Ovary (tissue), 9 donors: ENCODE results near the gene WIPF1. TPM values are rescaled to one million over a fixed set of nuclear protein-coding genes. Genes with fewer than 3 reads are reported as not detected.

Experiments
- DNase-seq, 5 donors: peaks; one replicate each; pipeline ENCODE4 v3.0.0-alpha.2; 2019 to 2020
- H3K27ac ChIP-seq, 2 donors: fragments of 200-600 bp; one replicate each; pipeline versions ENCODE4 v1.5.1 to v1.8.0; 2019 to 2022
- H3K27me3 ChIP-seq: fragments of 200-600 bp; one replicate; pipeline ENCODE4 v1.8.0; 2022
- H3K36me3 ChIP-seq: fragments of 200-600 bp; sonication (generic); one replicate; pipeline ENCODE4 v1.5.1; 2019
- H3K4me1 ChIP-seq: one replicate; pipeline ENCODE4 v1.8.1; 2013; ENCODE audit warnings: mild to moderate bottlenecking, moderate library complexity; ENCODE audit not compliant: insufficient read depth
- H3K4me3 ChIP-seq: fragments of 200-600 bp; sonication (generic); one replicate; pipeline ENCODE4 v1.5.1; 2017
- H3K9me3 ChIP-seq, 2 donors: fragments of 200-600 bp in 1 of 2; sonication (generic) in 1 of 2; one replicate each; pipeline versions ENCODE4 v1.5.1 to v1.8.1; 2013 to 2019; ENCODE audit warnings: mild to moderate bottlenecking in 1 of 2, moderate library complexity in 1 of 2
- EP300 ChIP-seq: sonication (generic); formaldehyde crosslinking; IDR thresholded peaks from one replicate; pipeline ENCODE4 v1.6.1; 2017; ENCODE audit warnings: antibody characterized with exemption
- POLR2A ChIP-seq: fragments of 450-650 bp; IDR thresholded peaks from one replicate; pipeline ENCODE4 v1.6.1; 2017; ENCODE audit warnings: antibody characterized with exemption, mild to moderate bottlenecking, moderate library complexity
- WGBS, 3 donors: extraction: QIAGEN DNeasy Blood & Tissue Kit in 1 of 3; methylation state at CpG; one replicate each; pipeline versions ENCODE4 v1.1.5 to v1.1.7; 2013 to 2017; 5-methylcytosine and 5-hydroxymethylcytosine counted together
- intact Hi-C, 4 donors: fragments of 100-400 bp; cut with DNase I; formaldehyde crosslinking; loops; one replicate each; pipeline versions ENCODE4 v1.11.0 to v1.15.1; 2022 to 2023
- polyA plus RNA-seq, 2 donors: library from polyadenylated mRNA; stranded (reverse); fragments of 200-250 nt in 1 of 2; fragments of 350-450 nt in 1 of 2; fragmentation: Illumina TruSeq in 1 of 2; extraction: RNeasy Lipid Tissue Mini Kit (QIAGEN cat#74804) in 1 of 2; gene quantifications; one replicate each; pipeline ENCODE4 v1.2.3, GENCODE V29; 2013 to 2014
- total RNA-seq, 7 donors: library from RNA; depleted of rRNA in 2 of 7; stranded (reverse); fragments of >200 nt in 2 of 7; fragmentation: NEBNext Ultra II Directional in 3 of 7; extraction: Animal tissue kit (Norgen Biotek cat#: 25700) in 3 of 7; gene quantifications; one replicate each; pipeline versions ENCODE4 v1.1.0 to v1.2.4, GENCODE V29; 2016 to 2023
- TF ChIP-seq, protein P1 (sequence below), 3 donors: fragments of 450-650 bp in 2 of 3; fragments of 200-600 bp in 1 of 3; IDR thresholded peaks; one replicate each; pipeline versions ENCODE4 v1.5.1 to v1.8.0; 2016 to 2022; ENCODE audit warnings: antibody characterized with exemption in 3 of 3, mild to moderate bottlenecking in 1 of 3
- donor health status: DM: no; HTN: no; CAD: no; lungs with moderate emphysema.
- donor health status: DM: no; HTN: no; CAD: no.
- donor health status: Bipolar disorder and iron deficiency.
- donor health status: DM: yes; HTN: yes; CAD: no.
- donor health status: DM: no; HTN: no; CAD: no.
- donor health status: DM: yes; HTN: yes; CAD: no.

WIPF1 gene
- total and polyA plus RNA-seq, 9 donors: 9.7 to 42.6 (median 24.4) TPM

DNA sequence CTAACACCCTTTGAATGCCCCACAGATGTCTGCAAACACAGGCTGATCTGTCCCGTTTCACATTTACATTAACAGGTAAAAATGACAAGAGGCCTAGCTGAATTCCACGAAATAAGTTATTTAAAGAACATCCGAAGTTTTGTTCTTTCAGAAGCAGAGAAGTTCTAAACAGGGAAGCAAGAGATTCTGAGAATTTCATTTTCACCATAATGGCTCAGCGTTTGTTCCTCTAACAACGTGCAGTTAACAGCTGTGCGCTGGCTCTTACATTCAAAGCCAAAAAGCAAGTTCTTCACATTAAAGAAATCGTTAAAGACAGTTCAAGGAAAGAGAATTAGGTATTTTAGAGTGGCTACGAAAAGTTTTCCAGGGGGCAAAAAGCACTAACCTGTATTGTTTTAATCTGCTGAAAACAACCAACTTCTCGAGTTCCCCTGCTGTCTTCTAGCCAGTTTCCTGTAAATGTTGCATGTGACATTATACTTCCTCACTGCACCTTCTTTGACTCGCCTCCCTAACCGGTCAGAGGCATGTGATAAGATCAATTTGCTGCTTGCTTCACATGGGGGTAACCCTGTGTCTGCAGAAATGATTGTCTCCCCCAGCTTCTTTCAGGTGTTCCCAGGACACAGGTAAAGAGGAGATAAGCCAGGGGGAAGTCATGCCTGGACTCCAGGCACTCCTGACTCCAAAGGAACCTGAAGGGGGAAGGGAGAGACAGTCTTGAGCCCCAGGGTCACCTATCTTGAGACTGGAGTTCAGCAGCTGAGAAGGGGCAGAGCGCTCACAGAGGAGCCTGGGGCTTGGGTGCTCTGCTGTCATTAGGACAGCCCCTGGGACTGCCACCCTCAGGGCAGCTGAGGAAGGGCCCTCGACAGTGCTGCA is 36.8 kb upstream of the WIPF1 start:
- no peaks in the 10 kb centered on the region for H3K36me3 ChIP-seq
- no peak overlapping the region for H3K27ac ChIP-seq
- no peak overlapping the region for H3K4me3 ChIP-seq
- H3K27me3 ChIP-seq: no peaks in the 10 kb centered on the region
- no peak for DNase-seq
- intact Hi-C loops: no loop called here
- no peaks in the 10 kb centered on the region for H3K9me3 ChIP-seq
- 47 to 53% (median 52%) methylated on average over 13 of the region's 13 CpGs for WGBS, 3 donors
- TF ChIP-seq EP300: no peak
- no peak for TF ChIP-seq POLR2A
- TF ChIP-seq, protein P1, sequence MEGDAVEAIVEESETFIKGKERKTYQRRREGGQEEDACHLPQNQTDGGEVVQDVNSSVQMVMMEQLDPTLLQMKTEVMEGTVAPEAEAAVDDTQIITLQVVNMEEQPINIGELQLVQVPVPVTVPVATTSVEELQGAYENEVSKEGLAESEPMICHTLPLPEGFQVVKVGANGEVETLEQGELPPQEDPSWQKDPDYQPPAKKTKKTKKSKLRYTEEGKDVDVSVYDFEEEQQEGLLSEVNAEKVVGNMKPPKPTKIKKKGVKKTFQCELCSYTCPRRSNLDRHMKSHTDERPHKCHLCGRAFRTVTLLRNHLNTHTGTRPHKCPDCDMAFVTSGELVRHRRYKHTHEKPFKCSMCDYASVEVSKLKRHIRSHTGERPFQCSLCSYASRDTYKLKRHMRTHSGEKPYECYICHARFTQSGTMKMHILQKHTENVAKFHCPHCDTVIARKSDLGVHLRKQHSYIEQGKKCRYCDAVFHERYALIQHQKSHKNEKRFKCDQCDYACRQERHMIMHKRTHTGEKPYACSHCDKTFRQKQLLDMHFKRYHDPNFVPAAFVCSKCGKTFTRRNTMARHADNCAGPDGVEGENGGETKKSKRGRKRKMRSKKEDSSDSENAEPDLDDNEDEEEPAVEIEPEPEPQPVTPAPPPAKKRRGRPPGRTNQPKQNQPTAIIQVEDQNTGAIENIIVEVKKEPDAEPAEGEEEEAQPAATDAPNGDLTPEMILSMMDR (IDR thresholded peaks at IDR 0.05): no peak
- peaks cover 4% of the 10 kb centered on the region for H3K4me1 ChIP-seq

GRCh38 chr2:174633623-174633930 is 36.0 kb upstream of the WIPF1 start:
- H3K4me1 ChIP-seq: peaks cover 4% of the 10 kb centered on the region
- H3K27me3 ChIP-seq: no peaks in the 10 kb centered on the region
- DNase-seq: no peak
- H3K9me3 ChIP-seq: no peaks in the 10 kb centered on the region
- 53 to 73% (median 71%) methylated on average over 8 of the region's 8 CpGs for WGBS, 3 donors
- H3K27ac ChIP-seq: no peak overlapping the region
- no peaks in the 10 kb centered on the region for H3K36me3 ChIP-seq
- intact Hi-C loops: no loop called here
- no peak overlapping the region for H3K4me3 ChIP-seq
- TF ChIP-seq POLR2A (no peak), EP300 (no peak)
- TF ChIP-seq, protein P1 (IDR thresholded peaks at IDR 0.05): no peak

DNA sequence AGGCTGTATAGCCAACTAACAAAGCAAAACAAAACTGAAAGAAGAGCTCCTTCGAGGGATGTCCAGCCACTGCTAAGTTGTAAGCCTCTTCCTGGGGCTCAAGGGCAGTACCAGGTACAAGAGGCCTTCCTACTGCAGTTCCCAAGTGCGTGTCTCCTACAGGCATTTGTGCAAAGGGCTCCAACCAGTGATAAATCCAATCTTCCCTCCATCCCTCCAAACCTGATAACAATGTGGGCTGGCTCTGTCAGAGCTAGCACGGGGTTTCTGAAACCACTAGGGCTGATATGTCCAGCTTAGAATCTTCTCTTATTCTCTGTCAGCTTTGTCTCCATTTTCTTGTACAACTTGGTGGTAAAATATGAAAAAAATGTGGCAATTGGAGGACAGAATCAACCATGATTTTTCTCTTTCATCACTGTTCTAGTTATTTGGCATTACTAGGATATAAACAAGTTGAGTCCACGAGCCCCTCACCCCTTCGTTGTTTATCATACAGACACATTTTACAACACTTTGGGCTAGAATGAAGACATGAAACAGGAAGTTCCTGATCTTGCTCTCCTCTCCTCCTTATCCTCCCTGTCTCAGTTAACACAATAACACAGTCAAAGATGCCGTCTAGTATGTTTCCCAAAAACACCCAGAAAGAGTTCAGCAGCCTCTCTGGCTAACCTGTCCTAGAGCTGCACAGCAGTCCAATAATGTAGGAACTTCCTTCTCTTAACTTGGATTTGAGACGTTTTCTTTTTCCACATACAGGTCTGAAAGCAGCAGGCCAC is 35.4 kb upstream of the WIPF1 start:
- WGBS, 3 donors: 18 to 23% (median 19%) methylated on average over 7 of the region's 7 CpGs

More for the DNA sequence above, 35.4 kb upstream of the WIPF1 start:
- intact Hi-C loops: no loop called here
- Histone ChIP-seq H3K27me3 (no peaks in the 10 kb centered on the region), H3K27ac (peak overlapping the region in 1 of 2 donors; percentile 14), H3K36me3 (no peaks in the 10 kb centered on the region), H3K4me1 (peaks cover 4% of the 10 kb centered on the region), H3K4me3 (peak overlapping the region; percentile 12), H3K9me3 (no peaks in the 10 kb centered on the region)
- no peak for DNase-seq
- TF ChIP-seq EP300 (no peak), POLR2A (no peak)
- TF ChIP-seq, protein P1 (IDR thresholded peaks at IDR 0.05): no peak
